DOHH2 (cell line): ENCODE measurements around the gene DNAJB12.

Experiments
- H3F3A ChIP-seq: fragments of 200-600 bp; sonication (generic), shearing (Covaris generic); 2 replicates; pipeline ENCODE4 v1.6.0; 2016; ENCODE audit warnings: antibody characterized with exemption, mild to moderate bottlenecking; ENCODE audit not compliant: control insufficient read depth, insufficient read depth
- H3K27ac ChIP-seq: fragments of 200-600 bp; sonication (generic); 2 replicates; pipeline ENCODE4 v1.5.1; 2014; ENCODE audit warnings: low read depth, mild to moderate bottlenecking, low read length, moderate library complexity
- H3K27me3 ChIP-seq: fragments of 200-600 bp; sonication (generic); 2 replicates; pipeline ENCODE4 v1.6.1; 2014; ENCODE audit warnings: mild to moderate bottlenecking, low read length, mixed read lengths; ENCODE audit not compliant: control insufficient read depth
- H3K36me3 ChIP-seq: fragments of 200-600 bp; sonication (generic); 2 replicates; pipeline ENCODE4 v1.6.1; 2014; ENCODE audit warnings: mild to moderate bottlenecking, low read length, moderate library complexity, mixed read lengths; ENCODE audit not compliant: control insufficient read depth
- H3K4me1 ChIP-seq: fragments of 200-600 bp; sonication (generic); 2 replicates; pipeline ENCODE4 v1.6.1; 2014; ENCODE audit warnings: mild to moderate bottlenecking, low read length, mixed read lengths; ENCODE audit not compliant: control insufficient read depth
- H3K4me2 ChIP-seq: fragments of 200-600 bp; sonication (generic); 2 replicates; pipeline ENCODE4 v1.6.0; 2014; ENCODE audit warnings: mild to moderate bottlenecking, low read length, moderate library complexity
- H3K4me3 ChIP-seq: fragments of 200-600 bp; sonication (generic); 2 replicates; pipeline ENCODE4 v1.5.1; 2014; ENCODE audit warnings: mild to moderate bottlenecking, low read length, mixed read lengths
- H3K79me2 ChIP-seq: fragments of 200-600 bp; sonication (generic); 2 replicates; pipeline ENCODE4 v1.6.1; 2014; ENCODE audit warnings: mild to moderate bottlenecking, low read length, mixed read lengths; ENCODE audit not compliant: control insufficient read depth
- H3K9me2 ChIP-seq: fragments of 200-600 bp; sonication (generic); replicated peaks from 2 replicates; pipeline ENCODE4 v1.6.1; 2014; ENCODE audit warnings: mild to moderate bottlenecking, low read length, mixed read lengths; ENCODE audit not compliant: control insufficient read depth
- H3K9me3 ChIP-seq: fragments of 200-600 bp; sonication (generic); 2 replicates; pipeline ENCODE4 v1.6.1; 2014; ENCODE audit warnings: antibody characterized with exemption, low read length, mixed read lengths; ENCODE audit not compliant: control insufficient read depth, insufficient read depth
- H4K20me1 ChIP-seq: fragments of 200-600 bp; sonication (generic); 2 replicates; pipeline ENCODE4 v1.6.0; 2014; ENCODE audit warnings: low read depth, mild to moderate bottlenecking, antibody characterized with exemption, low read length, moderate library complexity; ENCODE audit not compliant: control insufficient read depth, insufficient read depth
- CTCF ChIP-seq: fragments of 200-600 bp; sonication (generic); IDR thresholded peaks from one replicate; pipeline ENCODE4 v1.5.1; 2014; ENCODE audit warnings: antibody characterized with exemption, mild to moderate bottlenecking, low read depth, low read length; ENCODE audit not compliant: poor library complexity, severe bottlenecking
- EZH2phosphoT487 ChIP-seq: fragments of 200-600 bp; sonication (generic); IDR thresholded peaks from 2 replicates; pipeline ENCODE4 v1.6.1; 2017; ENCODE audit warnings: borderline replicate concordance, mild to moderate bottlenecking, antibody characterized with exemption, low read length, moderate library complexity, mixed read lengths

Gene DNAJB12

DNA sequence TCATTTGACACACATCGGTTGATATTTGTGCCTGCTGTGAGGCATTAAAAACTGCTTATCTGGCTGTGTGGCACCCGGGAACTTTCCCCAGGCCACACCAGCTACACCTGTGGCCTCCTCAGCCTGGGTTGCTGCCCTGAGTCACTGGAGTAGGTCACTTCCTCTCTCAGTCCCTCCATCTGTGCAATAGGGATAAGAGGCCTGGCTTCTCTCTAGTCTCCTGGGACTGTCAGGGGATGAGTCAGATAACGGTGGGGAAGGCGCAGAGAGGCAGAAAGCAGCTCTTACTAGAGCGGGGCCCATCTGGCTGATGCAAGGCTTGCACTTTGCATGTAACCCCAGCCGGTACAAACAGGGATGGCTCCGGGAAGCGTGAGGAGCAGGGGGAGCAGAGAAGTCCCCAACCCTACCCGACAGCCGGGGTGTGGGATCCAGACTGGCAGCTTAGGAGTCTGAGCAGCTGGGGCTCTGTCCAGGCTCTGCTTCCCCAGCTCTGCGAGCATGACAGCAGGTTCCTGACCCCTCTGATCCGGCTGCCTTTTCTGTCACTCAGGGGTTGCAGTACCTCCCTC, 34.0 kb downstream of the DNAJB12 start:
- Histone ChIP-seq H3K27me3 (no peaks in the 10 kb centered on the region), H3K27ac (peak overlapping the region; percentile 99), H3K9me3 (no peaks in the 10 kb centered on the region), H4K20me1 (no peaks in the 10 kb centered on the region), H3K36me3 (no peaks in the 10 kb centered on the region), H3K4me2 (peak overlapping the region; percentile 97), H3K4me1 (peaks cover 91% of the 10 kb centered on the region), H3K79me2 (peaks cover 12% of the 10 kb centered on the region), H3K9me2 (no peaks in the 10 kb centered on the region), H3F3A (peaks cover 41% of the 10 kb centered on the region), H3K4me3 (peak overlapping the region; percentile 84)
- TF ChIP-seq EZH2phosphoT487 (no peak), CTCF (no peak)

- peak overlapping the region; percentile 99 for H3K27ac ChIP-seq
- H3K4me3 ChIP-seq, result peak overlapping the region; percentile 84
Measured at GRCh38 chr10:72319416-72320254, 35.1 kb downstream of the DNAJB12 start.

GRCh38 chr10:72318418-72319262, 36.1 kb downstream of the DNAJB12 start:
- H3K4me2 ChIP-seq, result peak overlapping the region; percentile 97
- H4K20me1 ChIP-seq, result no peaks in the 10 kb centered on the region
- H3K4me3 ChIP-seq, result peak overlapping the region; percentile 84
- H3K9me2 ChIP-seq, result no peaks in the 10 kb centered on the region
- no peaks in the 10 kb centered on the region for H3K9me3 ChIP-seq
- H3K27ac ChIP-seq, result peak overlapping the region; percentile 99
- H3K36me3 ChIP-seq, result no peaks in the 10 kb centered on the region
- H3K79me2 ChIP-seq, result peaks cover 12% of the 10 kb centered on the region
- H3K27me3 ChIP-seq, result no peaks in the 10 kb centered on the region
- TF ChIP-seq CTCF (no peak), EZH2phosphoT487 (no peak)
- H3F3A ChIP-seq, result peaks cover 41% of the 10 kb centered on the region
- peaks cover 85% of the 10 kb centered on the region for H3K4me1 ChIP-seq

More at GRCh38 chr10:72319416-72320254, 35.1 kb downstream of the DNAJB12 start:
- Histone ChIP-seq H3K27me3 (no peaks in the 10 kb centered on the region), H3K9me3 (no peaks in the 10 kb centered on the region), H3K36me3 (no peaks in the 10 kb centered on the region), H3F3A (peaks cover 41% of the 10 kb centered on the region), H3K4me2 (peak overlapping the region; percentile 97), H3K9me2 (no peaks in the 10 kb centered on the region), H3K79me2 (peaks cover 12% of the 10 kb centered on the region), H3K4me1 (peaks cover 94% of the 10 kb centered on the region), H4K20me1 (no peaks in the 10 kb centered on the region)
- TF ChIP-seq CTCF, result no peak
- no peak for TF ChIP-seq EZH2phosphoT487
